Stimulated activated naive CD4-positive, alpha-beta T cell (primary cell): ENCODE measurements around the gene AFAP1L1.
"Not testable (repeated sequence)": the region's sequence is repeated elsewhere in the genome, so short reads cannot be mapped to it uniquely, and the experiment has no call there.

ENCODE experiments used
- DNase-seq, 6 experiments: peaks; one replicate each; lab custom pipeline; 2025; lab: John Stamatoyannopoulos, UW

The AFAP1L1 gene

GRCh38 chr5:149389552-149390495 lies 118.2 kb downstream of the AFAP1L1 start:
- no peak for DNase-seq

- DNase-seq = not testable (repeated sequence)
Measured at GRCh38 chr5:149391076-149391475, 119.4 kb downstream of the AFAP1L1 start.
